ENCODE data around the gene LAMA2. TPM values are rescaled to one million over a fixed set of nuclear protein-coding genes. Genes with fewer than 3 reads are reported as not detected.

The LAMA2 gene
- polyA plus RNA-seq, 1 of the 3 experiments (the other 2 are of a cell fraction) = 0.92 TPM

- Histone ChIP-seq H3K4me1 (ENCODE audit: control insufficient read depth in 1 of 2, insufficient read depth in 2 of 2, low read depth in 1 of 2, low read length in 1 of 2) (no peaks in the 10 kb centered on the region), H3K9me2 (no peaks in the 10 kb centered on the region), H3K9ac (no peak overlapping the region), H4K20me1 (ENCODE audit: insufficient read depth) (no peaks in the 10 kb centered on the region), H2AFZ (ENCODE audit: low read depth) (no peak overlapping the region), H3K36me3 (replicated peaks in 1 of 2; ENCODE audit: control insufficient read depth in 1 of 2, insufficient read depth in 2 of 2, low read length in 1 of 2) (peaks cover 0 to 38% of the 10 kb centered on the region in 2 experiments), H3K4me3 (ENCODE audit: low read depth in 2 of 2, low read length in 1 of 2) (no peak overlapping the region), H3K27ac (ENCODE audit: low read depth in 2 of 2, low read length in 1 of 2) (0 out of 4 replicates have a peak overlapping the region, but pooled peaks of 1 of the 2 experiments have one; percentile 14), H3K79me2 (ENCODE audit: insufficient read depth) (no peaks in the 10 kb centered on the region), H3K4me2 (no peak overlapping the region), H3F3A (replicated peaks; ENCODE audit: insufficient read depth) (peaks cover 62% of the 10 kb centered on the region), H3K27me3 (ENCODE audit: insufficient read depth) (no peaks in the 10 kb centered on the region), H3K9me3 (no peaks in the 10 kb centered on the region; the same call in 1 of the 2 replicates)
- 57% methylated on average over 2 of the region's 2 CpGs for WGBS (ENCODE audit: low lambda C conversion rate)
- no peak for TF ChIP-seq TAF1 (IDR thresholded peaks at IDR 0.05; ENCODE audit: borderline replicate concordance, low read depth, low read length)
- no peak for TF ChIP-seq FOXM1 (IDR thresholded peaks at IDR 0.05; ENCODE audit: low read depth)
- TF ChIP-seq FOSL2 (IDR thresholded peaks at IDR 0.05; ENCODE audit: borderline replicate concordance, low read depth) = no peak
- TF ChIP-seq FOXJ3 (CRISPR knock-in tag; IDR thresholded peaks at IDR 0.05) = no peak
- TF ChIP-seq NRF1 (IDR thresholded peaks at IDR 0.05; ENCODE audit: low read depth, low read length) = no peak
- TF ChIP-seq TEAD4 (IDR thresholded peaks at IDR 0.05; ENCODE audit: borderline replicate concordance, insufficient read depth) = no peak
- TF ChIP-seq, protein P1, sequence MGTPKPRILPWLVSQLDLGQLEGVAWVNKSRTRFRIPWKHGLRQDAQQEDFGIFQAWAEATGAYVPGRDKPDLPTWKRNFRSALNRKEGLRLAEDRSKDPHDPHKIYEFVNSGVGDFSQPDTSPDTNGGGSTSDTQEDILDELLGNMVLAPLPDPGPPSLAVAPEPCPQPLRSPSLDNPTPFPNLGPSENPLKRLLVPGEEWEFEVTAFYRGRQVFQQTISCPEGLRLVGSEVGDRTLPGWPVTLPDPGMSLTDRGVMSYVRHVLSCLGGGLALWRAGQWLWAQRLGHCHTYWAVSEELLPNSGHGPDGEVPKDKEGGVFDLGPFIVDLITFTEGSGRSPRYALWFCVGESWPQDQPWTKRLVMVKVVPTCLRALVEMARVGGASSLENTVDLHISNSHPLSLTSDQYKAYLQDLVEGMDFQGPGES (IDR thresholded peaks at IDR 0.05; ENCODE audit: low read depth, low read length) = no peak
- TF ChIP-seq, protein P2, sequence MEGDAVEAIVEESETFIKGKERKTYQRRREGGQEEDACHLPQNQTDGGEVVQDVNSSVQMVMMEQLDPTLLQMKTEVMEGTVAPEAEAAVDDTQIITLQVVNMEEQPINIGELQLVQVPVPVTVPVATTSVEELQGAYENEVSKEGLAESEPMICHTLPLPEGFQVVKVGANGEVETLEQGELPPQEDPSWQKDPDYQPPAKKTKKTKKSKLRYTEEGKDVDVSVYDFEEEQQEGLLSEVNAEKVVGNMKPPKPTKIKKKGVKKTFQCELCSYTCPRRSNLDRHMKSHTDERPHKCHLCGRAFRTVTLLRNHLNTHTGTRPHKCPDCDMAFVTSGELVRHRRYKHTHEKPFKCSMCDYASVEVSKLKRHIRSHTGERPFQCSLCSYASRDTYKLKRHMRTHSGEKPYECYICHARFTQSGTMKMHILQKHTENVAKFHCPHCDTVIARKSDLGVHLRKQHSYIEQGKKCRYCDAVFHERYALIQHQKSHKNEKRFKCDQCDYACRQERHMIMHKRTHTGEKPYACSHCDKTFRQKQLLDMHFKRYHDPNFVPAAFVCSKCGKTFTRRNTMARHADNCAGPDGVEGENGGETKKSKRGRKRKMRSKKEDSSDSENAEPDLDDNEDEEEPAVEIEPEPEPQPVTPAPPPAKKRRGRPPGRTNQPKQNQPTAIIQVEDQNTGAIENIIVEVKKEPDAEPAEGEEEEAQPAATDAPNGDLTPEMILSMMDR (IDR thresholded peaks at IDR 0.05) = no peak
- TF ChIP-seq REST (IDR thresholded peaks at IDR 0.05; ENCODE audit: low read depth, low read length) = no peak
- no peak for TF ChIP-seq RCOR1 (IDR thresholded peaks at IDR 0.05; ENCODE audit: low read length)
- TF ChIP-seq, protein P3, sequence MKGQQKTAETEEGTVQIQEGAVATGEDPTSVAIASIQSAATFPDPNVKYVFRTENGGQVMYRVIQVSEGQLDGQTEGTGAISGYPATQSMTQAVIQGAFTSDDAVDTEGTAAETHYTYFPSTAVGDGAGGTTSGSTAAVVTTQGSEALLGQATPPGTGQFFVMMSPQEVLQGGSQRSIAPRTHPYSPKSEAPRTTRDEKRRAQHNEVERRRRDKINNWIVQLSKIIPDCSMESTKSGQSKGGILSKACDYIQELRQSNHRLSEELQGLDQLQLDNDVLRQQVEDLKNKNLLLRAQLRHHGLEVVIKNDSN (IDR thresholded peaks at IDR 0.05; ENCODE audit: borderline replicate concordance, low read depth) = no peak
- TF ChIP-seq, protein P4, sequence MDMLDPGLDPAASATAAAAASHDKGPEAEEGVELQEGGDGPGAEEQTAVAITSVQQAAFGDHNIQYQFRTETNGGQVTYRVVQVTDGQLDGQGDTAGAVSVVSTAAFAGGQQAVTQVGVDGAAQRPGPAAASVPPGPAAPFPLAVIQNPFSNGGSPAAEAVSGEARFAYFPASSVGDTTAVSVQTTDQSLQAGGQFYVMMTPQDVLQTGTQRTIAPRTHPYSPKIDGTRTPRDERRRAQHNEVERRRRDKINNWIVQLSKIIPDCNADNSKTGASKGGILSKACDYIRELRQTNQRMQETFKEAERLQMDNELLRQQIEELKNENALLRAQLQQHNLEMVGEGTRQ (IDR thresholded peaks at IDR 0.05; ENCODE audit: borderline replicate concordance, low read depth, low read length) = no peak
- DNase-seq = no peak
- CTCF ChIA-PET = no interaction called here
- POLR2A ChIA-PET = no interaction called here
Measured at GRCh38 chr6:129565811-129566210, 682.9 kb downstream of the LAMA2 start.

Small RNA genes within 50 kb of the gene (small RNA-seq; reads per million reads assigned to genes)
- gene RNU6-861P = 0 reads per million in 7 experiments

All from SK-N-SH (cell line).